Neutrophil (primary cell): ENCODE measurements around the gene PHF20.

Experiments
- H3K27ac ChIP-seq: fragments of 200-600 bp; sonication (generic); 2 replicates; pipeline ENCODE4 v1.5.1; 2016; ENCODE audit warnings: mild to moderate bottlenecking, moderate library complexity
- H3K27me3 ChIP-seq: fragments of 200-600 bp; sonication (generic); 2 replicates; pipeline ENCODE4 v1.6.0; 2016; ENCODE audit warnings: mild to moderate bottlenecking
- H3K36me3 ChIP-seq: fragments of 200-600 bp; sonication (generic); 2 replicates; pipeline ENCODE4 v1.5.1; 2017
- H3K4me1 ChIP-seq, 2 experiments: fragments of 200-600 bp in 1 of 2; sonication (generic) in 1 of 2; 1 replicate in 1 of 2; 2 replicates in 1 of 2; pipeline versions ENCODE4 v1.5.1 to v1.6.1; 2013 to 2016; ENCODE audit warnings: low read depth in 1 of 2, low read length in 1 of 2, mild to moderate bottlenecking in 1 of 2, moderate library complexity in 1 of 2; ENCODE audit not compliant: control insufficient read depth in 1 of 2, insufficient read depth in 1 of 2
- H3K4me3 ChIP-seq, 2 experiments: fragments of 200-600 bp in 1 of 2; sonication (generic) in 1 of 2; 1 replicate in 1 of 2; 2 replicates in 1 of 2; pipeline ENCODE4 v1.5.1; 2013 to 2016; ENCODE audit warnings: low read depth in 1 of 2, low read length in 1 of 2, mild to moderate bottlenecking in 1 of 2, moderate library complexity in 1 of 2
- H3K9me3 ChIP-seq: fragments of 200-600 bp; sonication (generic); 2 replicates; pipeline ENCODE4 v1.5.1; 2016
- CTCF ChIP-seq: fragments of 200-600 bp; sonication (generic); IDR thresholded peaks from 2 replicates; pipeline ENCODE4 v1.5.1; 2016; ENCODE audit warnings: antibody characterized with exemption

PHF20 gene

GRCh38 chr20:35901678-35902544, 130.1 kb downstream of the PHF20 start:
- peaks cover 48% of the 10 kb centered on the region for H3K36me3 ChIP-seq
- H3K27ac ChIP-seq = no peak overlapping the region
- no peak for TF ChIP-seq CTCF

DNA sequence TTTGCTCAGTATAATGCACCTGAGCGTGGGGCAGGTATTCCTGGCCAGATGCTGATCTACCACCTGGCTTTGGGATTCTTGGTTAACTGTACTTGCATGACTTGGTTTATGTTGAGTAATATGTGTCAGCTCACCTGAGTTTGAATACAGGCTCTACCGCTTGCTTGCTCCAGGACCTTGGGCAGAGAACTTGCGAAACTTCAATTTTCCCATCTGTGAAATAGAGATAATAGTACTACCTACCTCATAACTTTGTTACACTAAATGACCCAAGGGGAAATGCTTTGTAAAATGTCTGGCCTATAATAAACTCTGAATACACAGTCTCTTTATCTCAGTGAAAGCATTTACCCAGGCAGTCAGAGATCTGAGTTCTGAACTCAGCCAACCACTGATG, 130.7 kb downstream of the PHF20 start:
- Histone ChIP-seq H3K27ac (no peak overlapping the region), H3K27me3 (no peaks in the 10 kb centered on the region), H3K4me3 (no peak overlapping the region), H3K4me1 (no peaks in the 10 kb centered on the region), H3K36me3 (peaks cover 54% of the 10 kb centered on the region), H3K9me3 (no peaks in the 10 kb centered on the region)
- no peak for TF ChIP-seq CTCF

More at GRCh38 chr20:35901678-35902544, 130.1 kb downstream of the PHF20 start:
- Histone ChIP-seq H3K27me3 (no peaks in the 10 kb centered on the region), H3K9me3 (no peaks in the 10 kb centered on the region), H3K4me3 (no peak overlapping the region), H3K4me1 (no peaks in the 10 kb centered on the region)

DNA sequence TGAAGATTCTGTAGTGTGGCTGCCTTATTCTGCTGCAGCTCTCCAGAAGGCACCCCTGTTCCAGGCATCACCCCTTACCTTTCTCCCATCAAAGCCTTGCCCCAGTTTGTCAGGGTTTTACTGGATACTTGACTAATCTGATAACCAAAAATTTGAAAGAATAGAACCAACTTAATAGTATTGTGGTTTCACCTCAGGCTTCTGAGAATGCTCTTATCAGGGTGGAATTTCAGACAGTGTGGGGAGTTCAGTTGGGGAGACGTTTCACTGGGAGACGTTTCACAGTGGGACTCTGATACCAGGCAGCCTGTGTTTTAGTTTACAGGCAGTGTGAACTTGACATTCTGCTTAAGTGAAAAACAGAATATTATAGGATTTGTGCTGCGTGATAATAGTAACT, 132.0 kb downstream of the PHF20 start:
- Histone ChIP-seq H3K27ac (no peak overlapping the region), H3K27me3 (no peaks in the 10 kb centered on the region), H3K4me1 (no peaks in the 10 kb centered on the region), H3K9me3 (no peaks in the 10 kb centered on the region), H3K4me3 (no peak overlapping the region), H3K36me3 (peaks cover 63% of the 10 kb centered on the region)
- TF ChIP-seq CTCF = no peak

GRCh38 chr20:35904982-35905663, 133.3 kb downstream of the PHF20 start:
- no peak for TF ChIP-seq CTCF
- peaks cover 55% of the 10 kb centered on the region for H3K36me3 ChIP-seq

DNA sequence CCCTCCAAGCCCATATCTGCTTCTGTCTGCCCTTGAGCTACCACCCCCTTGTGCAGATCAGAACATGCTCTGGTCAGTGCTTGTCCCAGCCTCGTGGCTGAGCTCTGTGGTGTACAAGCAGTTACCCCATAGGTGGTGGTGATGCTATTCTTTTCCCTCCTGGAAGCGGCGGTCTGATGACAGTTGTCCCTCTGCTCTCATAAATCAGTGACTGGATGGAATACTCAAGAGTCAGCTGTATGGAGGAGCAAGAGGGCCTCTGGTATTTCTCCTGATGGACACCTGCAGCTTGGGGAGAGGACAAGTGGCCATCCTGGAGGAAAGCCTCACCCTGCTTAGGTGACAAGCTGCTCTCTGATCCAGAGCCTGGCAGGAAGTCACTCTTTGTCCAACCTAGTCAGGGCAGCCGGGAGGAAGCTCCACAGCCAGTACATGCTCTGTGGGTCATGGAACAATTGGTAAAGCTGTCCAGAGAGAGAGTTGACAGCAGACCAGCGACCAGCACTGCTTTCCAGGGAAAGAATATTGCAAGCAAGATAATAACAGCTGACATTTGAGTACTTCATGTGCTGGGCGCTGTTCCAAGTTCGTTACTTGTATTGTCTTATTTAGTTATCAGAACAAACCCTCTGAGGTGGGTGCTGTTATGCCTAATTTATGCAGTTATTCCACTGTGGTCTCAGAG, 135.3 kb downstream of the PHF20 start:
- Histone ChIP-seq H3K36me3 (peaks cover 56% of the 10 kb centered on the region), H3K27me3 (no peaks in the 10 kb centered on the region), H3K27ac (no peak overlapping the region), H3K4me1 (no peaks in the 10 kb centered on the region), H3K4me3 (no peak overlapping the region), H3K9me3 (no peaks in the 10 kb centered on the region)
- no peak for TF ChIP-seq CTCF

More at GRCh38 chr20:35904982-35905663, 133.3 kb downstream of the PHF20 start:
- H3K4me1 ChIP-seq = no peaks in the 10 kb centered on the region
- H3K27ac ChIP-seq = no peak overlapping the region
- no peak overlapping the region for H3K4me3 ChIP-seq
- H3K9me3 ChIP-seq = no peaks in the 10 kb centered on the region
- H3K27me3 ChIP-seq = no peaks in the 10 kb centered on the region
